Ishikawa (cell line): ENCODE measurements around the gene FCER1G.

Source experiments
- CREB1 ChIP-seq: IDR thresholded peaks from 2 replicates; pipeline ENCODE4 v1.6.1; 2012; ENCODE audit warnings: low read depth
- EGR1 ChIP-seq: IDR thresholded peaks from 2 replicates; pipeline ENCODE4 v1.6.1; 2012
- EP300 ChIP-seq: IDR thresholded peaks from 2 replicates; pipeline ENCODE4 v1.6.1; 2012; ENCODE audit warnings: borderline replicate concordance
- FOXM1 ChIP-seq: IDR thresholded peaks from 2 replicates; pipeline ENCODE4 v1.6.1; 2012; ENCODE audit warnings: low read depth, borderline replicate concordance
- MAX ChIP-seq: IDR thresholded peaks from 2 replicates; pipeline ENCODE4 v1.6.1; 2012
- NFIC ChIP-seq: IDR thresholded peaks from 2 replicates; pipeline ENCODE4 v1.6.1; 2012
- RAD21 ChIP-seq: IDR thresholded peaks from 2 replicates; pipeline ENCODE4 v1.6.1; 2012; ENCODE audit warnings: low read depth
- REST ChIP-seq: IDR thresholded peaks from 2 replicates; pipeline ENCODE4 v1.6.1; 2012; ENCODE audit warnings: low read depth, mild to moderate bottlenecking
- TAF1 ChIP-seq: IDR thresholded peaks from 2 replicates; pipeline ENCODE4 v1.6.1; 2012; ENCODE audit warnings: low read depth, mild to moderate bottlenecking
- TCF12 ChIP-seq: IDR thresholded peaks from 2 replicates; pipeline ENCODE4 v1.6.1; 2012; ENCODE audit warnings: low read depth
- TEAD4 ChIP-seq: IDR thresholded peaks from 2 replicates; pipeline ENCODE4 v1.6.1; 2012
- USF1 ChIP-seq: IDR thresholded peaks from 2 replicates; pipeline ENCODE4 v1.6.1; 2012
- YY1 ChIP-seq: IDR thresholded peaks from 2 replicates; pipeline ENCODE4 v1.6.1; 2012; ENCODE audit warnings: low read depth
- ZBTB7A ChIP-seq: IDR thresholded peaks from 2 replicates; pipeline ENCODE4 v1.6.1; 2012; ENCODE audit warnings: low read depth

The FCER1G gene

GRCh38 chr1:161192476-161193465 lies 22.3 kb upstream of the FCER1G start:
- TF ChIP-seq ZBTB7A (no peak), RAD21 (peak; percentile 72)

- TF ChIP-seq EGR1 (no peak), NFIC (no peak), ZBTB7A (no peak), FOXM1 (no peak), USF1 (no peak), REST (no peak), TAF1 (no peak), TEAD4 (no peak)
Measured at GRCh38 chr1:161193561-161194235, 21.4 kb upstream of the FCER1G start.

GRCh38 chr1:161195171-161195570 lies 19.9 kb upstream of the FCER1G start:
- no peak for TF ChIP-seq NFIC
- TF ChIP-seq EGR1 = no peak
- no peak for TF ChIP-seq TAF1
- no peak for TF ChIP-seq MAX
- no peak for TF ChIP-seq USF1

- no peak for TF ChIP-seq YY1
- TF ChIP-seq RAD21 = no peak
- no peak for TF ChIP-seq MAX
- no peak for TF ChIP-seq CREB1
- no peak for TF ChIP-seq ZBTB7A
- no peak for TF ChIP-seq EP300
- TF ChIP-seq FOXM1 = no peak
- no peak for TF ChIP-seq TAF1
- no peak for TF ChIP-seq TCF12
- TF ChIP-seq REST = no peak
Measured at GRCh38 chr1:161196111-161196510, 19.0 kb upstream of the FCER1G start.

- TF ChIP-seq CREB1 (no peak), REST (no peak), USF1 (no peak), ZBTB7A (no peak), RAD21 (no peak), EP300 (no peak), FOXM1 (no peak), YY1 (no peak), MAX (no peak), NFIC (no peak)
Measured at GRCh38 chr1:161196521-161197451, 18.3 kb upstream of the FCER1G start.
